HCT116 (cell line): ENCODE measurements around the gene ISM1. TPM values are rescaled to one million over a fixed set of nuclear protein-coding genes. Genes with fewer than 3 reads are reported as not detected.

Experiments
- ATAC-seq: fragments of 200-7000 bp; cut with Tn5 transposase; 2 replicates; pipeline ENCODE4 v1.9.1; 2020; ENCODE audit warnings: mild to moderate bottlenecking, moderate library complexity
- BruUV-seq: library from RNA; stranded (reverse); fragments of 400-500 nt; replicated peaks from 2 replicates; lab custom pipeline; 2021; lab: Mats Ljungman, UMichigan
- CTCF ChIA-PET: fragments of 300-600 bp; sonication (Branson Sonifier 250); formaldehyde crosslinking; loops from one replicate; lab custom pipeline; 2021; ENCODE audit warnings: antibody characterized with exemption; lab: Charles Lee
- POLR2A ChIA-PET: fragments of 300-600, 350-600 bp; sonication (Branson Sonifier 250); formaldehyde crosslinking; loops from one replicate; lab custom pipeline; 2021; ENCODE audit warnings: antibody characterized with exemption; lab: Charles Lee
- RAD21 ChIA-PET, 2 experiments: fragments of 300-600 bp; sonication (Branson Sonifier 250); formaldehyde crosslinking; loops; one replicate each; lab custom pipeline; 2023; ENCODE audit warnings: low total read pairs in 2 of 2; ENCODE audit not compliant: uncharacterized antibody in 2 of 2, unreplicated experiment in 2 of 2, low non-redundant PET in 1 of 2; lab: Charles Lee
- DNase-seq: peaks from one replicate; pipeline ENCODE4 v3.0.0-alpha.2; 2010; ENCODE audit warnings: low read depth, low spot score
- H2AFZ ChIP-seq: fragments of 200-600 bp; shearing (Covaris generic), sonication (generic); 2 replicates; pipeline ENCODE4 v1.6.1; 2017; ENCODE audit warnings: low read depth, mixed run types, mixed read lengths, antibody characterized with exemption, low read length; ENCODE audit not compliant: poor library complexity, severe bottlenecking
- H3K27ac ChIP-seq: 2 replicates; pipeline ENCODE4 v1.5.1; 2012; ENCODE audit warnings: low read depth, low read length
- H3K27me3 ChIP-seq: fragments of 200-600 bp; sonication (generic); 2 replicates; pipeline ENCODE4 v1.6.1; 2016; ENCODE audit warnings: mixed run types, low read length, mixed read lengths; ENCODE audit not compliant: insufficient read depth
- H3K36me3 ChIP-seq, 2 experiments: fragments of 200-500 bp in 1 of 2; fragments of 200-600 bp in 1 of 2; sonication (Bioruptor generic) in 1 of 2; sonication (generic) in 1 of 2; 2 replicates each; pipeline versions ENCODE4 v1.5.1 to v1.6.1; 2014 to 2016; ENCODE audit warnings: low read length in 2 of 2, inconsistent platforms in 1 of 2, mixed read lengths in 1 of 2, mixed run types in 1 of 2; ENCODE audit not compliant: insufficient read depth in 2 of 2, control insufficient read depth in 1 of 2
- H3K4me1 ChIP-seq, 2 experiments: fragments of 200-600 bp in 1 of 2; sonication (generic) in 1 of 2; 2 replicates each; pipeline versions ENCODE4 v1.5.1 to v1.6.1; 2012 to 2017; ENCODE audit warnings: low read length in 2 of 2, inconsistent platforms in 1 of 2, mild to moderate bottlenecking in 1 of 2, mixed read lengths in 1 of 2, mixed run types in 1 of 2, moderate library complexity in 1 of 2; ENCODE audit not compliant: insufficient read depth in 2 of 2, control insufficient read depth in 1 of 2
- H3K4me2 ChIP-seq: fragments of 200-600 bp; sonication (generic); 2 replicates; pipeline ENCODE4 v1.6.1; 2017; ENCODE audit warnings: mixed run types, low read length, mixed read lengths
- H3K4me3 ChIP-seq, 2 experiments: fragments of 200-600 bp in 1 of 2; sonication (generic) in 1 of 2; replicated peaks in 1 of 2; 2 replicates each; pipeline ENCODE4 v1.5.1; 2011 to 2016; ENCODE audit warnings: low read length in 2 of 2, control low read depth in 1 of 2, low read depth in 1 of 2, mild to moderate bottlenecking in 1 of 2, mixed read lengths in 1 of 2, mixed run types in 1 of 2
- H3K79me2 ChIP-seq: fragments of 200-600 bp; sonication (generic); 2 replicates; pipeline ENCODE4 v1.6.1; 2017; ENCODE audit warnings: mild to moderate bottlenecking, mixed run types, low read length, moderate library complexity, mixed read lengths; ENCODE audit not compliant: insufficient read depth
- H3K9ac ChIP-seq: fragments of 200-600 bp; sonication (generic); 2 replicates; pipeline ENCODE4 v1.6.1; 2016; ENCODE audit warnings: low read length, mixed read lengths
- H3K9me2 ChIP-seq: fragments of 200-600 bp; sonication (generic), shearing (Covaris generic); 2 replicates; pipeline ENCODE4 v1.6.1; 2017; ENCODE audit warnings: mixed run types, mild to moderate bottlenecking, moderate library complexity; ENCODE audit not compliant: insufficient read depth
- H3K9me3 ChIP-seq, 2 experiments: fragments of 200-500 bp in 1 of 2; fragments of 200-600 bp in 1 of 2; sonication (Bioruptor generic) in 1 of 2; sonication (generic) in 1 of 2; 2 replicates each; pipeline ENCODE4 v1.6.1; 2014 to 2017; ENCODE audit warnings: low read length in 2 of 2, mixed read lengths in 2 of 2, inconsistent platforms in 1 of 2, low read depth in 1 of 2, mild to moderate bottlenecking in 1 of 2, mixed run types in 1 of 2, moderate library complexity in 1 of 2; ENCODE audit not compliant: control insufficient read depth in 1 of 2, insufficient read depth in 1 of 2
- H4K20me1 ChIP-seq: fragments of 200-600 bp; sonication (generic), shearing (Covaris generic); 2 replicates; pipeline ENCODE4 v1.6.1; 2017; ENCODE audit warnings: mixed run types, mild to moderate bottlenecking, moderate library complexity; ENCODE audit not compliant: insufficient read depth
- CEBPB ChIP-seq: IDR thresholded peaks from 2 replicates; pipeline ENCODE4 v1.6.1; 2012; ENCODE audit warnings: low read depth
- EGR1 ChIP-seq: IDR thresholded peaks from 2 replicates; pipeline ENCODE4 v1.6.1; 2012; ENCODE audit warnings: low read depth
- ELF1 ChIP-seq: IDR thresholded peaks from 2 replicates; pipeline ENCODE4 v1.6.1; 2012; ENCODE audit warnings: low read depth, borderline replicate concordance
- EZH2phosphoT487 ChIP-seq: fragments of 200-600 bp; IDR thresholded peaks from 2 replicates; pipeline ENCODE4 v1.6.1; 2018; ENCODE audit warnings: antibody characterized with exemption, borderline replicate concordance
- FOSL1 ChIP-seq: IDR thresholded peaks from 2 replicates; pipeline ENCODE4 v1.6.1; 2012; ENCODE audit warnings: low read depth
- JUND ChIP-seq: IDR thresholded peaks from 2 replicates; pipeline ENCODE4 v1.6.1; 2012
- POLR2AphosphoS5 ChIP-seq: IDR thresholded peaks from 2 replicates; pipeline ENCODE4 v1.6.1; 2011; ENCODE audit warnings: mild to moderate bottlenecking, low read depth, low read length, moderate library complexity
- SIN3A ChIP-seq: IDR thresholded peaks from 2 replicates; pipeline ENCODE4 v1.6.1; 2012; ENCODE audit warnings: low read depth
- SRF ChIP-seq: IDR thresholded peaks from 2 replicates; pipeline ENCODE4 v1.6.1; 2012; ENCODE audit warnings: low read depth
- YY1 ChIP-seq: IDR thresholded peaks from 2 replicates; pipeline ENCODE4 v1.6.1; 2011; ENCODE audit warnings: low read length, low read depth, moderate library complexity, mild to moderate bottlenecking; ENCODE audit not compliant: insufficient replicate concordance; ENCODE audit errors: extremely low read depth
- ZFX ChIP-seq: fragments of 450-650 bp; IDR thresholded peaks from 2 replicates; pipeline ENCODE4 v1.6.1; 2017
- intact Hi-C: fragments of 100-400 bp; cut with micrococcal nuclease; formaldehyde crosslinking; loops from 2 replicates; pipeline ENCODE4 v1.10.0; 2022
- total RNA-seq: library from RNA; stranded (reverse); gene quantifications from one replicate; pipeline ENCODE4 v1.2.1, GENCODE V29; 2021; ENCODE audit not compliant: unreplicated experiment
- TF ChIP-seq, protein P1 (sequence below): IDR thresholded peaks from 2 replicates; pipeline ENCODE4 v1.6.1; 2012
- TF ChIP-seq, protein P2 (sequence below): IDR thresholded peaks from 2 replicates; pipeline ENCODE4 v1.6.1; 2011; ENCODE audit warnings: mild to moderate bottlenecking, low read length, moderate library complexity; ENCODE audit not compliant: insufficient replicate concordance; ENCODE audit errors: extremely low read depth
- TF ChIP-seq, protein P3 (sequence below): IDR thresholded peaks from 2 replicates; pipeline ENCODE4 v1.6.1; 2012

Gene ISM1
- total RNA-seq, 1 experiment from 2014 or later: 0.37 TPM

DNA sequence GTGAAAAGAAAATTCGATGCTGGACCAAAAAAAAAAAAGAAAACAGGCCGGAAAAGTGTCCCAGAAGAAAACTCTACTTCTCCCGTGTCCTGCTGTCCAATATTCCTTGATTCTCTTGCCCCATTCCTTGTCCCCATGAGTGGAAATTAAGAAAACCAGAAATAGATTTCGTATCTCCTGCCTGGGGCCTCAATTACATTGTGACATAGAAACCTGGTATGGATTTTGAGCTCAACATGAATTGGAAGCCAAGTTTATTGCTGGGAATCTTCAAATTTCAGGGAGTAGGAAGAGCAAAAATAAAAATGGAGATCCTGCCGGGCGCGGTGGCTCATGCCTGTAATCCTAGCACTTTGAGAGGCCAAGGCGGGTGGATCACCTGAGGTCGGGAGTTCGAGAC lies 11.9 kb downstream of the ISM1 start:
- no peaks in the 10 kb centered on the region for H3K27me3 ChIP-seq
- no peak overlapping the region for H3K4me3 ChIP-seq
- no peak overlapping the region for H2AFZ ChIP-seq
- no peaks in the 10 kb centered on the region for H3K9me3 ChIP-seq
- BruUV-seq: no TSS peak
- ChIA-PET RAD21 (no interaction called here), CTCF (no interaction called here), POLR2A (interaction anchor here (0.6 kb wide), 1 partner anchor 273 kb away, joined by 3 read pairs; no protein-coding TSS in a partner anchor)
- TF ChIP-seq SRF (no peak), ZFX (no peak), JUND (no peak), ELF1 (no peak), POLR2AphosphoS5 (no peak), CEBPB (no peak), EZH2phosphoT487 (no peak), EGR1 (no peak), SIN3A (no peak), YY1 (no peak), FOSL1 (no peak)
- TF ChIP-seq, protein P1, sequence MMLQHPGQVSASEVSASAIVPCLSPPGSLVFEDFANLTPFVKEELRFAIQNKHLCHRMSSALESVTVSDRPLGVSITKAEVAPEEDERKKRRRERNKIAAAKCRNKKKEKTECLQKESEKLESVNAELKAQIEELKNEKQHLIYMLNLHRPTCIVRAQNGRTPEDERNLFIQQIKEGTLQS: no peak
- TF ChIP-seq, protein P2, sequence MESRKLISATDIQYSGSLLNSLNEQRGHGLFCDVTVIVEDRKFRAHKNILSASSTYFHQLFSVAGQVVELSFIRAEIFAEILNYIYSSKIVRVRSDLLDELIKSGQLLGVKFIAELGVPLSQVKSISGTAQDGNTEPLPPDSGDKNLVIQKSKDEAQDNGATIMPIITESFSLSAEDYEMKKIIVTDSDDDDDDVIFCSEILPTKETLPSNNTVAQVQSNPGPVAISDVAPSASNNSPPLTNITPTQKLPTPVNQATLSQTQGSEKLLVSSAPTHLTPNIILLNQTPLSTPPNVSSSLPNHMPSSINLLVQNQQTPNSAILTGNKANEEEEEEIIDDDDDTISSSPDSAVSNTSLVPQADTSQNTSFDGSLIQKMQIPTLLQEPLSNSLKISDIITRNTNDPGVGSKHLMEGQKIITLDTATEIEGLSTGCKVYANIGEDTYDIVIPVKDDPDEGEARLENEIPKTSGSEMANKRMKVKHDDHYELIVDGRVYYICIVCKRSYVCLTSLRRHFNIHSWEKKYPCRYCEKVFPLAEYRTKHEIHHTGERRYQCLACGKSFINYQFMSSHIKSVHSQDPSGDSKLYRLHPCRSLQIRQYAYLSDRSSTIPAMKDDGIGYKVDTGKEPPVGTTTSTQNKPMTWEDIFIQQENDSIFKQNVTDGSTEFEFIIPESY: no peak
- TF ChIP-seq, protein P3, sequence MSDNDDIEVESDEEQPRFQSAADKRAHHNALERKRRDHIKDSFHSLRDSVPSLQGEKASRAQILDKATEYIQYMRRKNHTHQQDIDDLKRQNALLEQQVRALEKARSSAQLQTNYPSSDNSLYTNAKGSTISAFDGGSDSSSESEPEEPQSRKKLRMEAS: no peak
- peaks cover 2 to 8% of the 10 kb centered on the region in 2 experiments; a peak in 1 of 4 replicates for H3K4me1 ChIP-seq
- H3K27ac ChIP-seq: no peak overlapping the region
- DNase-seq (no peak), ATAC-seq (no peak)
- H3K9me2 ChIP-seq: no peaks in the 10 kb centered on the region
- H3K9ac ChIP-seq: no peak overlapping the region
- H3K4me2 ChIP-seq: no peak overlapping the region
- intact Hi-C loops: no loop called here
- H4K20me1 ChIP-seq: no peaks in the 10 kb centered on the region
- H3K36me3 ChIP-seq: no peaks in the 10 kb centered on the region
- no peaks in the 10 kb centered on the region for H3K79me2 ChIP-seq
